GM18507 (cell line): ENCODE measurements around the gene EIF1.
A peak's percentile ranks its signal among the peaks of the same experiment; 100 is the strongest.
"Not testable (repeated sequence)": the region's sequence is repeated elsewhere in the genome, so short reads cannot be mapped to it uniquely, and the experiment has no call there.

Source experiments
- DNase-seq: peaks from one replicate; pipeline ENCODE4 v3.0.0; 2011; ENCODE audit warnings: low read depth; ENCODE audit not compliant: insufficient read length; ENCODE audit errors: extremely low spot score
- FAIRE-seq: peaks from 2 replicates; lab custom pipeline; 2011; peaks lifted over from hg19 to GRCh38; lab: Jason Lieb, UNC

EIF1 gene

GRCh38 chr17:41675157-41676057 lies 13.3 kb upstream of the EIF1 start:
- FAIRE-seq = not testable (repeated sequence)

GRCh38 chr17:41676058-41676419 lies 12.6 kb upstream of the EIF1 start:
- DNase-seq = no peak
- FAIRE-seq = no peak

More at GRCh38 chr17:41675157-41676057, 13.3 kb upstream of the EIF1 start:
- not testable (repeated sequence) for DNase-seq

- FAIRE-seq = no peak
- no peak for DNase-seq
Observed at GRCh38 chr17:41678411-41678906, 10.2 kb upstream of the EIF1 start.

GRCh38 chr17:41678907-41679739 lies 9.6 kb upstream of the EIF1 start:
- DNase-seq (no peak), FAIRE-seq (peak; percentile 94)

- no peak for DNase-seq
- no peak for FAIRE-seq
Observed at GRCh38 chr17:41679740-41680425, 8.8 kb upstream of the EIF1 start.

GRCh38 chr17:41680426-41681040 lies 8.2 kb upstream of the EIF1 start:
- no peak for DNase-seq
- FAIRE-seq = no peak

- no peak for DNase-seq
- FAIRE-seq = no peak
Observed at GRCh38 chr17:41681776-41682175, 6.9 kb upstream of the EIF1 start.

- FAIRE-seq (no peak), DNase-seq (no peak)
Observed at GRCh38 chr17:41682631-41683030, 6.1 kb upstream of the EIF1 start.

- FAIRE-seq = no peak
- no peak for DNase-seq
Observed at GRCh38 chr17:41683441-41684007, 5.2 kb upstream of the EIF1 start.

GRCh38 chr17:41684035-41684434 lies 4.7 kb upstream of the EIF1 start:
- DNase-seq = no peak
- FAIRE-seq = no peak

- not testable (repeated sequence) for DNase-seq, FAIRE-seq
Observed at GRCh38 chr17:41685753-41686152, 2.9 kb upstream of the EIF1 start.

GRCh38 chr17:41686281-41686680 lies 2.4 kb upstream of the EIF1 start:
- FAIRE-seq (no peak), DNase-seq (no peak)

- FAIRE-seq = peak; percentile 33
- no peak for DNase-seq
Observed at GRCh38 chr17:41687828-41688640, 651 bp upstream of the EIF1 start.

GRCh38 chr17:41689497-41690299 lies 1.0 kb downstream of the EIF1 start:
- DNase-seq (no peak), FAIRE-seq (no peak)

GRCh38 chr17:41690497-41690896 lies 1.8 kb downstream of the EIF1 start:
- FAIRE-seq = no peak
- DNase-seq = no peak

- FAIRE-seq = no peak
- no peak for DNase-seq
Observed at GRCh38 chr17:41691031-41691777, 2.5 kb downstream of the EIF1 start.
